ENCODE measurements around the gene CTTNBP2. TPM values are rescaled to one million over a fixed set of nuclear protein-coding genes. Genes with fewer than 3 reads are reported as not detected.

CTTNBP2 gene
- total and polyA plus RNA-seq, 2 donors (not counting 1 experiment from before 2014, with no cell fraction given), result 0.04 to 0.27 TPM

- no peaks in the 10 kb centered on the region for H3K9me3 Mint-ChIP-seq (ENCODE audit: insufficient read depth)
- no peaks in the 10 kb centered on the region for H3K4me1 ChIP-seq (ENCODE audit: control insufficient read depth in 2 of 2, insufficient read depth in 2 of 2, low read length in 2 of 2)
- H4K20me1 ChIP-seq (ENCODE audit: control insufficient read depth, insufficient read depth, low read length, poor library complexity, severe bottlenecking), result no peaks in the 10 kb centered on the region
- no peaks in the 10 kb centered on the region for H3K79me2 ChIP-seq (ENCODE audit: control insufficient read depth, insufficient read depth, low read length)
- DNase-seq (no peak), ATAC-seq (ENCODE audit: low read depth) (no peak)
- no peaks in the 10 kb centered on the region for H3K9me3 ChIP-seq (ENCODE audit: control extremely low read depth in 1 of 3, control insufficient read depth in 2 of 3, insufficient read depth in 1 of 3, low read length in 2 of 3)
- CTCF ChIA-PET, result no interaction called here
- no peaks in the 10 kb centered on the region for H3K27me3 ChIP-seq (replicated peaks in 1 of 4; ENCODE audit: control extremely low read depth in 1 of 4, control insufficient read depth in 3 of 4, insufficient read depth in 4 of 4, low read length in 3 of 4)
- intact Hi-C loops (cut with micrococcal nuclease), result no loop called here
- TF ChIP-seq EZH2 (IDR thresholded peaks at IDR 0.05; ENCODE audit: borderline replicate concordance, insufficient read depth, low read depth, low read length, poor library complexity, severe bottlenecking), result no peak
- TF ChIP-seq CTCF (IDR thresholded peaks at IDR 0.05), result no peak
- no peak overlapping the region for H3K4me3 ChIP-seq (ENCODE audit: control extremely low read depth in 1 of 5, extremely low read depth in 1 of 5, insufficient read depth in 1 of 5, low read depth in 2 of 5, low read length in 4 of 5)
- no peak overlapping the region for H3K4me2 ChIP-seq (replicated peaks; ENCODE audit: low read depth, low read length, poor library complexity, severe bottlenecking)
- no peak overlapping the region for H3K27ac Mint-ChIP-seq
- 86% methylated on average over 2 of the region's 3 CpGs for WGBS (ENCODE audit: insufficient coverage)
- no peak overlapping the region for H3K4me3 Mint-ChIP-seq
- H3K9ac ChIP-seq (ENCODE audit: low read length), result no peak overlapping the region
- no peak overlapping the region for H3K27ac ChIP-seq (ENCODE audit: low read length in 2 of 2)
- H2AFZ ChIP-seq (ENCODE audit: insufficient read depth, low read depth, low read length, poor library complexity, severe bottlenecking), result no peak overlapping the region
- peaks cover 9% of the 10 kb centered on the region for H3K4me1 Mint-ChIP-seq
- peaks cover 16% of the 10 kb centered on the region for H3K27me3 Mint-ChIP-seq
- POLR2A ChIA-PET, result no interaction called here
- H3K36me3 ChIP-seq (replicated peaks in 1 of 2; ENCODE audit: control extremely low read depth in 1 of 2, control insufficient read depth in 1 of 2, extremely low read depth in 1 of 2, insufficient read depth in 2 of 2, low read length in 1 of 2), result no peaks in the 10 kb centered on the region
These were observed 95.7 kb downstream of the CTTNBP2 start for GRCh38 chr7:117777335-117778142.

GRCh38 chr7:117776224-117776623, 97.0 kb downstream of the CTTNBP2 start:
- no peak overlapping the region for H3K27ac ChIP-seq (ENCODE audit: low read length in 2 of 2)

More at GRCh38 chr7:117776224-117776623, 97.0 kb downstream of the CTTNBP2 start:
- Mint-ChIP-seq H3K4me1 (peaks cover 9% of the 10 kb centered on the region), H3K9me3 (ENCODE audit: insufficient read depth) (no peaks in the 10 kb centered on the region), H3K27ac (no peak overlapping the region), H3K27me3 (peaks cover 16% of the 10 kb centered on the region), H3K4me3 (no peak overlapping the region)
- Histone ChIP-seq H3K36me3 (replicated peaks in 1 of 2; ENCODE audit: control extremely low read depth in 1 of 2, control insufficient read depth in 1 of 2, extremely low read depth in 1 of 2, insufficient read depth in 2 of 2, low read length in 1 of 2) (no peaks in the 10 kb centered on the region), H3K4me3 (ENCODE audit: control extremely low read depth in 1 of 5, extremely low read depth in 1 of 5, insufficient read depth in 1 of 5, low read depth in 2 of 5, low read length in 4 of 5) (no peak overlapping the region), H4K20me1 (ENCODE audit: control insufficient read depth, insufficient read depth, low read length, poor library complexity, severe bottlenecking) (no peaks in the 10 kb centered on the region), H3K79me2 (ENCODE audit: control insufficient read depth, insufficient read depth, low read length) (no peaks in the 10 kb centered on the region), H3K9ac (ENCODE audit: low read length) (no peak overlapping the region), H3K27me3 (replicated peaks in 1 of 4; ENCODE audit: control extremely low read depth in 1 of 4, control insufficient read depth in 3 of 4, insufficient read depth in 4 of 4, low read length in 3 of 4) (no peaks in the 10 kb centered on the region), H3K4me1 (ENCODE audit: control insufficient read depth in 2 of 2, insufficient read depth in 2 of 2, low read length in 2 of 2) (no peaks in the 10 kb centered on the region), H2AFZ (ENCODE audit: insufficient read depth, low read depth, low read length, poor library complexity, severe bottlenecking) (no peak overlapping the region), H3K9me3 (ENCODE audit: control extremely low read depth in 1 of 3, control insufficient read depth in 2 of 3, insufficient read depth in 1 of 3, low read length in 2 of 3) (no peaks in the 10 kb centered on the region), H3K4me2 (replicated peaks; ENCODE audit: low read depth, low read length, poor library complexity, severe bottlenecking) (no peak overlapping the region)
- TF ChIP-seq EZH2 (IDR thresholded peaks at IDR 0.05; ENCODE audit: borderline replicate concordance, insufficient read depth, low read depth, low read length, poor library complexity, severe bottlenecking) (no peak), CTCF (IDR thresholded peaks at IDR 0.05) (no peak)
- POLR2A ChIA-PET, result no interaction called here
- intact Hi-C loops (cut with micrococcal nuclease), result no loop called here
- DNase-seq, result no peak
- ATAC-seq (ENCODE audit: low read depth), result no peak
- CTCF ChIA-PET, result no interaction called here
